Neural cell (in vitro differentiated cells): ENCODE measurements around the gene STX16. TPM values are rescaled to one million over a fixed set of nuclear protein-coding genes. Genes with fewer than 3 reads are reported as not detected.

Experiments used
- H2AFZ ChIP-seq: fragments of 200-600, 300-800 bp; sonication (generic), shearing (Covaris generic); 2 replicates; pipeline ENCODE4 v1.6.0; 2014; ENCODE audit warnings: low read depth, mild to moderate bottlenecking, antibody characterized with exemption, low read length, moderate library complexity
- H3F3A ChIP-seq: fragments of 200-600 bp; shearing (Covaris generic); 2 replicates; pipeline ENCODE4 v1.6.1; 2016; ENCODE audit warnings: mild to moderate bottlenecking, moderate library complexity, mixed read lengths, antibody characterized with exemption, low read length; ENCODE audit not compliant: insufficient read depth, poor library complexity, severe bottlenecking
- H3K27ac ChIP-seq: fragments of 200-600, 300-800 bp; sonication (generic), shearing (Covaris generic); 2 replicates; pipeline ENCODE4 v1.5.1; 2014; ENCODE audit warnings: mild to moderate bottlenecking, low read length, moderate library complexity
- H3K27me3 ChIP-seq: fragments of 300-800, 200-600 bp; sonication (generic), shearing (Covaris generic); 2 replicates; pipeline ENCODE4 v1.6.0; 2014; ENCODE audit warnings: mild to moderate bottlenecking, low read depth, low read length, moderate library complexity; ENCODE audit not compliant: insufficient read depth
- H3K36me3 ChIP-seq: fragments of 300-800, 200-600 bp; sonication (generic), shearing (Covaris generic); 2 replicates; pipeline ENCODE4 v1.5.1; 2014; ENCODE audit warnings: mild to moderate bottlenecking, antibody characterized with exemption, low read length, moderate library complexity; ENCODE audit not compliant: insufficient read depth
- H3K4me2 ChIP-seq: fragments of 300-800, 200-600 bp; sonication (generic), shearing (Covaris generic); 2 replicates; pipeline ENCODE4 v1.6.0; 2014; ENCODE audit warnings: mild to moderate bottlenecking, low read length
- H3K4me3 ChIP-seq: fragments of 300-800, 200-600 bp; sonication (generic), shearing (Covaris generic); 2 replicates; pipeline ENCODE4 v1.5.1; 2014; ENCODE audit warnings: mild to moderate bottlenecking, low read length, moderate library complexity
- H3K79me2 ChIP-seq: fragments of 200-600 bp; shearing (Covaris generic); replicated peaks from 2 replicates; pipeline ENCODE4 v1.6.0; 2014; ENCODE audit warnings: mild to moderate bottlenecking, low read length, moderate library complexity; ENCODE audit not compliant: insufficient read depth
- H3K9ac ChIP-seq: fragments of 300-800, 200-600 bp; sonication (generic), shearing (Covaris generic); 2 replicates; pipeline ENCODE4 v1.6.1; 2016; ENCODE audit warnings: mild to moderate bottlenecking, low read length, mixed read lengths
- H3K9me2 ChIP-seq: fragments of 200-600 bp; shearing (Covaris generic); 2 replicates; pipeline ENCODE4 v1.6.1; 2016; ENCODE audit warnings: mild to moderate bottlenecking, low read length, mixed read lengths; ENCODE audit not compliant: insufficient read depth
- H3K9me3 ChIP-seq: fragments of 200-600, 300-800 bp; sonication (generic), shearing (Covaris generic); 2 replicates; pipeline ENCODE4 v1.6.1; 2016; ENCODE audit warnings: mild to moderate bottlenecking, mixed run types, low read length, moderate library complexity, mixed read lengths
- H4K20me1 ChIP-seq: fragments of 200-600 bp; shearing (Covaris generic); 2 replicates; pipeline ENCODE4 v1.6.1; 2016; ENCODE audit warnings: mild to moderate bottlenecking, mixed run types; ENCODE audit not compliant: insufficient read depth
- CTCF ChIP-seq: fragments of 450-650 bp; IDR thresholded peaks from 2 replicates; pipeline ENCODE4 v1.5.1; 2014; ENCODE audit warnings: antibody characterized with exemption, mild to moderate bottlenecking, moderate library complexity; ENCODE audit not compliant: poor library complexity, severe bottlenecking
- EP300 ChIP-seq: fragments of 450-650 bp; conservative IDR thresholded peaks from 2 replicates; pipeline ENCODE4 v1.6.1; 2014; ENCODE audit warnings: antibody characterized with exemption, mild to moderate bottlenecking, moderate library complexity; ENCODE audit not compliant: poor library complexity, severe bottlenecking
- EZH2 ChIP-seq: fragments of 200-600, 300-800 bp; shearing (Covaris generic), sonication (generic); IDR thresholded peaks from 2 replicates; pipeline ENCODE4 v1.6.1; 2014; ENCODE audit warnings: antibody characterized with exemption, low read length, borderline replicate concordance, mild to moderate bottlenecking; ENCODE audit not compliant: insufficient read depth, poor library complexity, severe bottlenecking
- MXI1 ChIP-seq: fragments of 450-650 bp; conservative IDR thresholded peaks from 2 replicates; pipeline ENCODE4 v1.6.1; 2014; ENCODE audit warnings: antibody characterized with exemption, mild to moderate bottlenecking; ENCODE audit not compliant: poor library complexity, severe bottlenecking
- POLR2AphosphoS5 ChIP-seq: IDR thresholded peaks from 2 replicates; pipeline ENCODE4 v1.6.1; 2012
- RAD21 ChIP-seq: fragments of 450-650 bp; conservative IDR thresholded peaks from 2 replicates; pipeline ENCODE4 v1.6.1; 2014; ENCODE audit warnings: antibody characterized with exemption, mild to moderate bottlenecking, moderate library complexity
- SMC3 ChIP-seq: fragments of 450-650 bp; conservative IDR thresholded peaks from 2 replicates; pipeline ENCODE4 v1.6.1; 2014; ENCODE audit warnings: antibody characterized with exemption, mild to moderate bottlenecking, moderate library complexity; ENCODE audit not compliant: poor library complexity
- TAF1 ChIP-seq: IDR thresholded peaks from 2 replicates; pipeline ENCODE4 v1.6.1; 2012; ENCODE audit warnings: low read depth
- polyA plus RNA-seq: library from polyadenylated mRNA; depleted of rRNA; stranded (reverse); fragments of >200 nt; gene quantifications from 2 replicates; pipeline ENCODE4 v1.2.3, GENCODE V29; 2014
- TF ChIP-seq, protein P1 (sequence below): IDR thresholded peaks from 2 replicates; pipeline ENCODE4 v1.6.1; 2012; ENCODE audit warnings: borderline replicate concordance

The STX16 gene
- polyA plus RNA-seq, 1 donor from 2014 or later = 120 TPM

DNA sequence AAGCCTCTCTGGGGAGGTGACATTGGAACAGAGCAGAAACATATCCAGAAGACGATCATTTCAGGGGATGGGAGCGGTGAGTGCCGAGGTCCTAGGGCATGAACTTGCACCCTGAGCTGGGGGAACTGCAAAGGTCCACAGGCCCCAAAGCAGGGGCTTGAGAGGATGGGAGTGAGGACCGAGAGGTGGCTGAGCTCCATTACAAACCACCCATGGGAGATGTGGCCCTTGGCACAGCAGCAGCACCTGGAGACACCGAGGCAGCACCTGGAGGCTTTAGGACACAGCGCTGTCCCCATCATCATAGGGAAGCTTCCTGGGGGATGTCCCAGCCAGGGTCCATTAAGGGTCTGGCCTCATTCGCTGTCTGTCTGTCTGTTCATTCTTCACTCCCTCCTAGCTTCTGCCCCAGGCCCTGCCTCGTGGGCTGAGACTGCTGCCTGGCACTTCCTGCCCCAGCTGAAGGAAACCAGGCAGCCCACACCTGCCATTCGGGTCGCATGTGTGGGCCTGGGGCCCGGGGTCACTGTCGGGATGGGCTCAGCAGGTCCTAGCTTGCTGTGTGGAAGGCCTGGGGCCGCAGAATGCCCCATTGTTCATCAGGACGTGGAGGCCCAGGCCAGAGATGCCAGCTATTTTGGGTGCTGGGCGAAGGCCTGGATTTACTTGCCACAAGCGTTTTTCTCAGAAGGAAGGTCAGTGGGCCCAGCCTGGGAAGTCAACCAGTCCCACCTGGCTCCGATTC, 42.8 kb upstream of the STX16 start:
- Histone ChIP-seq H3K79me2 (no peaks in the 10 kb centered on the region), H3K27ac (no peak overlapping the region), H3K9me2 (no peaks in the 10 kb centered on the region), H2AFZ (no peak overlapping the region), H3K27me3 (no peaks in the 10 kb centered on the region), H3K4me2 (no peak overlapping the region), H3K4me3 (no peak overlapping the region), H3K36me3 (no peaks in the 10 kb centered on the region), H3K9me3 (no peaks in the 10 kb centered on the region), H4K20me1 (no peaks in the 10 kb centered on the region), H3K9ac (no peak overlapping the region), H3F3A (no peaks in the 10 kb centered on the region)
- no peak for TF ChIP-seq SMC3
- no peak for TF ChIP-seq POLR2AphosphoS5
- TF ChIP-seq, protein P1, sequence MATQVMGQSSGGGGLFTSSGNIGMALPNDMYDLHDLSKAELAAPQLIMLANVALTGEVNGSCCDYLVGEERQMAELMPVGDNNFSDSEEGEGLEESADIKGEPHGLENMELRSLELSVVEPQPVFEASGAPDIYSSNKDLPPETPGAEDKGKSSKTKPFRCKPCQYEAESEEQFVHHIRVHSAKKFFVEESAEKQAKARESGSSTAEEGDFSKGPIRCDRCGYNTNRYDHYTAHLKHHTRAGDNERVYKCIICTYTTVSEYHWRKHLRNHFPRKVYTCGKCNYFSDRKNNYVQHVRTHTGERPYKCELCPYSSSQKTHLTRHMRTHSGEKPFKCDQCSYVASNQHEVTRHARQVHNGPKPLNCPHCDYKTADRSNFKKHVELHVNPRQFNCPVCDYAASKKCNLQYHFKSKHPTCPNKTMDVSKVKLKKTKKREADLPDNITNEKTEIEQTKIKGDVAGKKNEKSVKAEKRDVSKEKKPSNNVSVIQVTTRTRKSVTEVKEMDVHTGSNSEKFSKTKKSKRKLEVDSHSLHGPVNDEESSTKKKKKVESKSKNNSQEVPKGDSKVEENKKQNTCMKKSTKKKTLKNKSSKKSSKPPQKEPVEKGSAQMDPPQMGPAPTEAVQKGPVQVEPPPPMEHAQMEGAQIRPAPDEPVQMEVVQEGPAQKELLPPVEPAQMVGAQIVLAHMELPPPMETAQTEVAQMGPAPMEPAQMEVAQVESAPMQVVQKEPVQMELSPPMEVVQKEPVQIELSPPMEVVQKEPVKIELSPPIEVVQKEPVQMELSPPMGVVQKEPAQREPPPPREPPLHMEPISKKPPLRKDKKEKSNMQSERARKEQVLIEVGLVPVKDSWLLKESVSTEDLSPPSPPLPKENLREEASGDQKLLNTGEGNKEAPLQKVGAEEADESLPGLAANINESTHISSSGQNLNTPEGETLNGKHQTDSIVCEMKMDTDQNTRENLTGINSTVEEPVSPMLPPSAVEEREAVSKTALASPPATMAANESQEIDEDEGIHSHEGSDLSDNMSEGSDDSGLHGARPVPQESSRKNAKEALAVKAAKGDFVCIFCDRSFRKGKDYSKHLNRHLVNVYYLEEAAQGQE = no peak
- no peak for TF ChIP-seq TAF1
- TF ChIP-seq MXI1 = no peak
- TF ChIP-seq EP300 = no peak
- no peak for TF ChIP-seq RAD21

GRCh38 chr20:58609026-58609425, 42.1 kb upstream of the STX16 start:
- Histone ChIP-seq H3K36me3 (no peaks in the 10 kb centered on the region), H3K79me2 (no peaks in the 10 kb centered on the region), H3K27ac (no peak overlapping the region), H3K4me3 (no peak overlapping the region), H3K9me2 (no peaks in the 10 kb centered on the region), H3K9ac (no peak overlapping the region), H3K4me2 (no peak overlapping the region), H2AFZ (no peak overlapping the region), H3F3A (no peaks in the 10 kb centered on the region), H3K9me3 (no peaks in the 10 kb centered on the region), H3K27me3 (no peaks in the 10 kb centered on the region), H4K20me1 (no peaks in the 10 kb centered on the region)
- TF ChIP-seq EP300 (no peak), RAD21 (no peak), POLR2AphosphoS5 (no peak), TAF1 (no peak), CTCF (no peak), SMC3 (no peak), MXI1 (no peak), EZH2 (no peak)
- TF ChIP-seq, protein P1 = no peak
